Small intestine (tissue), 4 donors: ENCODE results near the gene ARPC1B. TPM values are rescaled to one million over a fixed set of nuclear protein-coding genes. Genes with fewer than 3 reads are reported as not detected.

ENCODE experiments used
- polyA plus RNA-seq, 4 donors: library from polyadenylated mRNA; stranded (reverse) in 3 of 4; unstranded in 1 of 4; fragments of 200-250 nt in 3 of 4; fragments of 120-200 nt in 1 of 4; gene quantifications; one replicate each; pipeline versions ENCODE4 v1.2.1 to v1.2.3, GENCODE V29; 2013
- donor health status: healthy with polysubstance abuse.
- donor health status: Bipolar disorder and iron deficiency.
- donor health status: healthy.

The ARPC1B gene
- polyA plus RNA-seq, 4 donors, result 77.9 to 358 (median 316) TPM

Other genes with a start within 250 kb of the ARPC1B start
- gene SMURF1, start 230.6 kb upstream of the ARPC1B start, polyA plus RNA-seq, result 10 to 100 TPM in 1 of 4 donors, 1 to 10 TPM in 3; 6.3 to 14.8 (median 8.5) TPM
- gene KPNA7, start 166.6 kb upstream of the ARPC1B start, polyA plus RNA-seq, result under 1 TPM in 3 of 4 donors, not detected in 1; 0.04 to 0.54 (median 0.30) TPM
- gene MYH16, start 101.9 kb upstream of the ARPC1B start, polyA plus RNA-seq, result under 1 TPM in 2 of 4 donors, not detected in 2; 0.01 to 0.07 TPM
- gene ARPC1A, start 48.8 kb upstream of the ARPC1B start, polyA plus RNA-seq, result 100 to 1,000 TPM; 194 to 407 (median 263) TPM
- 100 to 1,000 TPM in 3 of 4 donors, 10 to 100 TPM in 1; 94.7 to 212 (median 110) TPM for gene PDAP1, start 33.9 kb downstream of the ARPC1B start, polyA plus RNA-seq
- gene BUD31, start 34.2 kb downstream of the ARPC1B start, polyA plus RNA-seq, result 100 to 1,000 TPM in 3 of 4 donors, 10 to 100 TPM in 1; 71.9 to 166 (median 132) TPM
- gene PTCD1, start 64.1 kb downstream of the ARPC1B start, polyA plus RNA-seq, result 1 to 10 TPM; 2.7 to 4.8 (median 3.9) TPM
- gene CPSF4, start 64.2 kb downstream of the ARPC1B start, polyA plus RNA-seq, result 10 to 100 TPM; 24.4 to 28.3 (median 26.4) TPM
- gene ATP5MF, start 91.4 kb downstream of the ARPC1B start, polyA plus RNA-seq, result 1,000 to 10,000 TPM in 3 of 4 donors, 100 to 1,000 TPM in 1; 363 to 3,068 (median 1,492) TPM
- gene ZNF789, start 98.2 kb downstream of the ARPC1B start, polyA plus RNA-seq, result 10 to 100 TPM in 3 of 4 donors, 1 to 10 TPM in 1; 9.7 to 48.1 (median 18.6) TPM
- 10 to 100 TPM; 17.4 to 30.0 (median 23.6) TPM for gene ZNF394, start 125.6 kb downstream of the ARPC1B start, polyA plus RNA-seq
- gene ZKSCAN5, start 129.9 kb downstream of the ARPC1B start, polyA plus RNA-seq, result 1 to 10 TPM; 3.8 to 7.9 (median 4.4) TPM
- 10 to 100 TPM in 1 of 4 donors, 1 to 10 TPM in 3; 2.2 to 10.6 (median 3.9) TPM for gene FAM200A, start 177.4 kb downstream of the ARPC1B start, polyA plus RNA-seq
- gene ZNF655, start 183.9 kb downstream of the ARPC1B start, polyA plus RNA-seq, result 10 to 100 TPM; 33.7 to 73.7 (median 52.5) TPM
- under 1 TPM in 2 of 4 donors, not detected in 2; 0.45 to 0.93 TPM for gene TMEM225B, start 223.5 kb downstream of the ARPC1B start, polyA plus RNA-seq
- gene ZSCAN25, start 242.2 kb downstream of the ARPC1B start, polyA plus RNA-seq, result 10 to 100 TPM in 1 of 4 donors, 1 to 10 TPM in 3; 4.5 to 14.4 (median 5.1) TPM